Testis (tissue), 2 donors: ENCODE measurements around the gene MAP2K4.

ENCODE experiments used
- CTCF ChIP-seq, 3 experiments: fragments of 450-650 bp in 2 of 3; fragments of 200-600 bp in 1 of 3; sonication (generic) in 1 of 3; IDR thresholded peaks; one replicate each; pipeline ENCODE4 v1.5.1; 2016 to 2019; ENCODE audit warnings: antibody characterized with exemption in 3 of 3, mild to moderate bottlenecking in 2 of 3, moderate library complexity in 1 of 3
- POLR2A ChIP-seq: fragments of 450-650 bp; IDR thresholded peaks from one replicate; pipeline ENCODE4 v1.6.1; 2017; ENCODE audit warnings: antibody characterized with exemption, mild to moderate bottlenecking, moderate library complexity

- TF ChIP-seq POLR2A (no peak), CTCF (IDR thresholded peaks at IDR 0.05) (no peak)
These were observed 101.4 kb downstream of the MAP2K4 start for GRCh38 chr17:12122075-12122474.
